GM12872 (cell line): ENCODE results near the gene MEGF11.

Experiments
- CTCF ChIP-seq: IDR thresholded peaks from 3 replicates; pipeline ENCODE4 v1.5.1; 2011; ENCODE audit warnings: low read depth, mild to moderate bottlenecking, low read length, moderate library complexity; ENCODE audit not compliant: insufficient read depth

Gene MEGF11

GRCh38 chr15:65885668-65886218 lies 367.8 kb downstream of the MEGF11 start:
- TF ChIP-seq CTCF = no peak

GRCh38 chr15:65884511-65884910 lies 369.0 kb downstream of the MEGF11 start:
- no peak for TF ChIP-seq CTCF

- TF ChIP-seq CTCF = no peak
Observed at GRCh38 chr15:65883571-65883970, 370.0 kb downstream of the MEGF11 start.

- no peak for TF ChIP-seq CTCF
Observed at GRCh38 chr15:65881766-65882434, 371.6 kb downstream of the MEGF11 start.

GRCh38 chr15:65877749-65878148 lies 375.8 kb downstream of the MEGF11 start:
- no peak for TF ChIP-seq CTCF

GRCh38 chr15:65875458-65875857 lies 378.1 kb downstream of the MEGF11 start:
- no peak for TF ChIP-seq CTCF

GRCh38 chr15:65873256-65873655 lies 380.3 kb downstream of the MEGF11 start:
- no peak for TF ChIP-seq CTCF
